T-helper 2 cell treated with Interferon-gamma antibody and Interleukin-4, amounts not matched to agents 5 μg/mL and 100 μg/mL, for 36 hours (primary cell): Measurements from ENCODE around the gene LMNA.
"Not testable (repeated sequence)": the region's sequence is repeated elsewhere in the genome, so short reads cannot be mapped to it uniquely, and the experiment has no call there.

ENCODE experiments used
- DNase-seq: peaks from one replicate; pipeline ENCODE4 v3.0.0; 2021; ENCODE audit warnings: low spot score
- H3K27ac Mint-ChIP-seq: one replicate; pipeline ENCODE4 v1.8.0; 2021; ENCODE audit warnings: mild to moderate bottlenecking, mixed read lengths
- H3K27me3 Mint-ChIP-seq: one replicate; pipeline ENCODE4 v1.8.0; 2021; ENCODE audit warnings: low read depth, mixed read lengths
- H3K36me3 Mint-ChIP-seq: one replicate; pipeline ENCODE4 v1.8.0; 2021; ENCODE audit warnings: low read depth, mixed read lengths
- H3K4me1 Mint-ChIP-seq: one replicate; pipeline ENCODE4 v1.8.0; 2021; ENCODE audit warnings: low read depth, mixed read lengths
- H3K4me3 Mint-ChIP-seq: one replicate; pipeline ENCODE4 v1.8.0; 2022; ENCODE audit warnings: mild to moderate bottlenecking, moderate library complexity, mixed read lengths
- H3K9me3 Mint-ChIP-seq: one replicate; pipeline ENCODE4 v1.8.0; 2021; ENCODE audit warnings: mixed read lengths

The LMNA gene

DNA sequence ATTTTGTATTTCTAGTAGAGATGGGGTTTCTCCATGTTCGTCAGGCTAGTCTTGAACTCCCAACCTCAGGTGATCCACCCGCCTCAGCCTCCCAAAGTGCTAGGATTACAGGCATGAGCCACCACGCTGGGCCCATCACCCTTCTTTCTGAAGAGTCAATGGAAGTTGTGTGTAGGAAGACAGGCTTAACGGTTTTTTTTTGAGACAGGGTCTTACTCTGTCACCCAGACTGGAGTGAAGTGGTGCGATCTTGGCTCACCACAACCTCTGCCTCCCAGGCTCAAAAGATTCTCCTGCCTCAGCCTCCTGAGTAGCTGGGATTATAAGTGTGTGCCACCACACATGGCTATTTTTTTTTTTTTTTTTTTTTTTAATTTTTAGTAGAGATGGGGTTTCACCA, 2.2 kb downstream of the LMNA start:
- not testable (repeated sequence) for H3K27ac Mint-ChIP-seq, H3K36me3 Mint-ChIP-seq, H3K27me3 Mint-ChIP-seq, DNase-seq, H3K9me3 Mint-ChIP-seq
- H3K4me3 Mint-ChIP-seq = peak overlapping the region; percentile 96
- peaks cover 45% of the 10 kb centered on the region for H3K4me1 Mint-ChIP-seq

DNA sequence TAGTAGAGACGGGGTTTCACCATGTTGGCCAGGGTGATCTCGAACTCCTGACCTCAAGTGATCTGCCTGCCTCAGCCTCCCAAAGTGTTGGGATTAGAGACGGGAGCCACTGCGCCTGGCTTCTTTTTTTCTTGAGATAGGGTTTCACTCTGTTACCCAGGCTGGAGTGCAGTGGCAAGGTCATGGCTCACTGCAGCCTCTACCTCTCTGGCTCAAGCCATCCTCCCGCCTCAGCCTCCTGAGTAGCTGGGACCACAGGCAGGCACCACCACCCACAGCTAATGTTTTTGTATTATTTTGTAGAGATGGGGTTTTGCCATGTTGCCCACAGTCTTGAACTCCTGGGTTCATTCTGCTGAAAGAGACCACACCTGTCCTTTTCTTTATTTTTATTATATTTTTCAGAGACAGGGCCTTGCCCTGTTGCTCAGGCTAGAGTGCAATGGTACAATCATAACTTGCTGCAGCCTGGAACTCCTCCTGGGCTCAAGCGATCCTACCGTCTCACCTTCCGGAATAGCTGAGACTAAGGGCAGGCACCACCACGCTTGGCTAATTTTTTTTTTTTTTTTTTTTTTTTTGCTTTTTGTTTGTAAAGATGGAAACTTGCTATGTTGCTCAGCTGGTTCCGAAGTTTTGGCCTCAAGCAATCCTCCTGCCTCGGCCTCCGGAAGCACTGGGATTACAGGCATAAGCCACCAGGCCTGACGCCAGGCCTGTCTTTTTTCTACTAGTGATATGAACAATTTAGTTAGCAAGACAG, 3.1 kb downstream of the LMNA start:
- DNase-seq = no peak
- H3K4me1 Mint-ChIP-seq = peaks cover 46% of the 10 kb centered on the region
- H3K9me3 Mint-ChIP-seq = no peaks in the 10 kb centered on the region
- H3K36me3 Mint-ChIP-seq = peaks cover 8% of the 10 kb centered on the region
- H3K27ac Mint-ChIP-seq = no peak overlapping the region
- no peaks in the 10 kb centered on the region for H3K27me3 Mint-ChIP-seq
- H3K4me3 Mint-ChIP-seq = peak overlapping the region; percentile 15

DNA sequence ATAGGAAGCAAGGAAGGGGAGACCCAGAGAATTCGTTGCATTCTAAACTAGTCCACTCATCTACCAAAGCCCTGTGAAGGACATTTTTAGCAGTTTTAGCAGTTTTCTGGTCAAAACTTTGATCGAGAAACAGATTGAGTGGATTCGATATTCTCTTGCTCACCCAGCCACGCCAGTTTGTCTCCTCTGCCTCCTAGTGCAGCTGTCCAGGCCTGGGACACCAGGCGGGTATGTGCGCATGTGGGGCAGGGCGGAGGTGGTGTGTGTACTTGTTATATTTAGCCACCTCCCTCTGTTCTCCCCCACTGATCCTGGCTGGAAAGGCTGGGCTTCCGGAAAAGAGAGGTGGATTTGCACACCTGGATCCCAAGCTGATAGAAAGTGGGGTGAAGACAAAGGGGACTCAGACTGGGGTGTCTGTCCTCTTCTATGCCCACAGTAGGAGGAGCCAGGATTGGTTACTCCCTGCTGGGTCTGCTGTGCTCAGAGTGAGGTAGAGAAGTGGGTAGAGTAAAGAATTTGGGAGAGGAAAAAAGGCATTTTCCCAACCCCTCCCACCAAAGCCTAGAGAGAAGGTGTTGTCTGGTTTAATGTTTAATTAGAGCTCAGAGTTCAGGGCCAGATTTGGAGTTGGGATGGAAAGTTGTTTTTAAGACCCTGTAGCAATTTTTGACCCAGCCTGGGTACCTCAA, 3.8 kb downstream of the LMNA start:
- no peaks in the 10 kb centered on the region for H3K27me3 Mint-ChIP-seq
- peak overlapping the region; percentile 44 for H3K4me3 Mint-ChIP-seq
- peaks cover 8% of the 10 kb centered on the region for H3K36me3 Mint-ChIP-seq
- H3K9me3 Mint-ChIP-seq = no peaks in the 10 kb centered on the region
- H3K27ac Mint-ChIP-seq = no peak overlapping the region
- peaks cover 54% of the 10 kb centered on the region for H3K4me1 Mint-ChIP-seq
- no peak for DNase-seq

DNA sequence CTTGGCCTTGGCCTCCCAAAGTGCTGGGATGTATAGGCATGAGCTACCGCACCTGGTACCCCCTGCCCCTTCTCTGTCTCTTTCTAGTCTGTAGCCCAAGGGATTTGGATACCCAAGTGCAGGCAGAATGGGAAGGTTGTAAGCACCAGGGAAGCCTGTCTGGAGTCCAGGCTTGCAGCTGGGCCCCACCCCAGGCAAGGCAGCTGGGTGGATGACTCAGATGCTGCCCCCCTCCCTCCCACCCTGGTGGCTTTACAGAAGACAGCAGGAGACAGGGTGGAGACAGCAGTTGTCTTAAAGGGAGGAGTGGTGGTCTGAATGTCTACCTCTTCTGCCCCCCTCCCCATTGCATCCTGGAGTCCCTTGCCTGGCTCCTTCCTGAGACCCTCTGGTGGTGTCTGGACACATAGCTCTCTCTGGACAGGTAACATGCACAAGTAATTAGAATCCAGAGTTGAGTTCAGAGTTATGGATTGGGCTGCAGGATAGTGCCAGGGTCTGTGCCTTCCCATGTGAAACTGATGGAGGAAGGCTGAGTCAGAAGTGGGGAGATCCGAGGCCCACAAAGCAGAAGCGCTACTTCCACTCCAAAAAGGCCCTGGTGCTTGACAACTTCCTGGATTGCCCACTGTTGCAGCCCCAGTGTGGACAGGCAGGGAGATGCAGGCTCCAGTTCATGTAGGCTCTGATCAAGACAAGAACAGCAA, 5.1 kb downstream of the LMNA start:
- DNase-seq = no peak
- H3K9me3 Mint-ChIP-seq = no peaks in the 10 kb centered on the region
- H3K4me3 Mint-ChIP-seq = no peak overlapping the region
- H3K36me3 Mint-ChIP-seq = peaks cover 8% of the 10 kb centered on the region
- peak overlapping the region; percentile 31 for H3K27ac Mint-ChIP-seq
- no peaks in the 10 kb centered on the region for H3K27me3 Mint-ChIP-seq
- peaks cover 57% of the 10 kb centered on the region for H3K4me1 Mint-ChIP-seq

DNA sequence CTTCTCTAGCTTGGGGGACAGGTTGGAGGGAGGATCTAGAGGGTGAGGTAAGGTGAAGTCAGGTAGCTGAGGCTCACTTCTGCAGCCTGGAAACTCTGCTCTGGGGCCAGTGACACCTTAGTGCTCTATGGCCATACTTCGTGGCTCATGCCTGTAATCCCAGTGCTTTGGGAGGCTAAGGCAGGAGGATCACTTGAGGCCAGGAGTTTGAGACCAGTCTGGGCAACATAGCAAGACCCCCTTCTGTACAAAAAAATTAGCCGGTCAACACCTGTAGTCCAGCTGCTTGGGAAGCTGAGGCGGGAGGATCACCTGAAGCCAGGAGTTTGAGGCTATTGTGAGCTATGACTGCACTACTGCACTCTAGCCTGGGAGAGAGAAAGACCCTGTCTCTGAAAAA, 5.8 kb downstream of the LMNA start:
- peaks cover 8% of the 10 kb centered on the region for H3K36me3 Mint-ChIP-seq
- H3K27ac Mint-ChIP-seq = peak overlapping the region; percentile 31
- H3K4me1 Mint-ChIP-seq = peaks cover 59% of the 10 kb centered on the region
- no peaks in the 10 kb centered on the region for H3K27me3 Mint-ChIP-seq
- H3K4me3 Mint-ChIP-seq = no peak overlapping the region
- no peaks in the 10 kb centered on the region for H3K9me3 Mint-ChIP-seq
- no peak for DNase-seq

DNA sequence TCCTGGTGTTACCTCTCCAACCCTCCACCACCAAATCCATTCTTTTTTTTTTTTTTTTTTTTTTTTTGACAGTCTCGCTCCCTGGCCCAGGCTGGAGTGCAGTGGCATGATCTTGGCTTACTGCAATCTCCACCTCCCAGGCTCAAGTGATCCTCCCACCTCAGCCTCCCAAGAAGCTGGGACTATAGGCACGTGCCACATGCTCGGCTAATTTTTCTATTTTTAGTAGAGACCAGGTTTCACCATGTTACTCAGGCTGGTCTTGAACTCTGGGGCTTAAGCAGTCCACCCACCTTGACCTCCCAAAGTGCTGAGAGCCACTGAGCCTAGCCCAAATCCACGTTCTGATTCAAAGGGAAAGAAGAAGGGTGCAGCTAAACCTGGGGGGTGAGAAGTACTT, 6.5 kb downstream of the LMNA start:
- not testable (repeated sequence) for DNase-seq, H3K27ac Mint-ChIP-seq, H3K9me3 Mint-ChIP-seq, H3K27me3 Mint-ChIP-seq, H3K4me3 Mint-ChIP-seq, H3K36me3 Mint-ChIP-seq
- peaks cover 60% of the 10 kb centered on the region for H3K4me1 Mint-ChIP-seq

DNA sequence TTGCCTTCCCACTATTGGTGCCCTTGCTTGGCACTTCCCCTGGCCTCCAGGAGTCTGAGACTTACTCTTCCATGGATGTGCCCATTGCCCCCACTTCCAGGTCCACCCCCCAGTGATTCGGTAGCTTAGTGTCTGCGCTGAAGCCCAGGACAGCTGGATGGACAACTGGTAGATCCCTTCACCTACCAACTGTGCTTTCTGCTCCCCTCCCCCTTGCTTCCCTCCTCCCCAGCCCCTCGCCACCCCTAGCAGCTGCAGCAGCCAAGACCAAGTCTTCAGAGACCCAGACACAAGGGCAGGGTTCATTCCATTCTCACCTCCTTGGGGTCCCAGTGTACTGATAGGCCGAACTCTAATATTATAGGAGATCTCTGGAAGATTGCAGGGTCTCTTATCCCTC, 6.9 kb downstream of the LMNA start:
- Mint-ChIP-seq H3K27ac (no peak overlapping the region), H3K4me1 (peaks cover 60% of the 10 kb centered on the region), H3K27me3 (no peaks in the 10 kb centered on the region), H3K4me3 (no peak overlapping the region), H3K36me3 (peaks cover 4% of the 10 kb centered on the region), H3K9me3 (no peaks in the 10 kb centered on the region)
- no peak for DNase-seq

DNA sequence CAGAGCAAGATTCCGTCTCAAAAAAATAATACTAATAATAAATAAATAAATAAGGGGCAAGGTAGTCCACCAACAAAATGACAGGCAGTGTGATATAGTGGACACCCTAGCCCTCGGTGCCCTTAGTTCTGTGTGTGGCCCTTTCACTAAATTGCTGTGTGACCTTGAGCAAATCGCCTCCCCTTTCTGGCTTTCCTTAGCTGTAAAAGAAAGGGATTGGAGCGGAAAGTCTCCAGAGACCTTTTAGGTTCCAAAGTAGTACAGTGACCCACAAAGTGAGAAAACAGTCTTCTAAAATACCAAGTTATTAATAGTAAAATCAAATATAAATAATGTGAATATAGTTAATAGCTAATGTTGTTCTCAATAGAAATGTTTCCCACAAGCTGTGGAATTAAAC, 7.6 kb downstream of the LMNA start:
- Mint-ChIP-seq H3K36me3 (peaks cover 4% of the 10 kb centered on the region), H3K4me1 (peaks cover 61% of the 10 kb centered on the region), H3K27me3 (no peaks in the 10 kb centered on the region), H3K9me3 (no peaks in the 10 kb centered on the region), H3K4me3 (no peak overlapping the region), H3K27ac (no peak overlapping the region)
- no peak for DNase-seq

DNA sequence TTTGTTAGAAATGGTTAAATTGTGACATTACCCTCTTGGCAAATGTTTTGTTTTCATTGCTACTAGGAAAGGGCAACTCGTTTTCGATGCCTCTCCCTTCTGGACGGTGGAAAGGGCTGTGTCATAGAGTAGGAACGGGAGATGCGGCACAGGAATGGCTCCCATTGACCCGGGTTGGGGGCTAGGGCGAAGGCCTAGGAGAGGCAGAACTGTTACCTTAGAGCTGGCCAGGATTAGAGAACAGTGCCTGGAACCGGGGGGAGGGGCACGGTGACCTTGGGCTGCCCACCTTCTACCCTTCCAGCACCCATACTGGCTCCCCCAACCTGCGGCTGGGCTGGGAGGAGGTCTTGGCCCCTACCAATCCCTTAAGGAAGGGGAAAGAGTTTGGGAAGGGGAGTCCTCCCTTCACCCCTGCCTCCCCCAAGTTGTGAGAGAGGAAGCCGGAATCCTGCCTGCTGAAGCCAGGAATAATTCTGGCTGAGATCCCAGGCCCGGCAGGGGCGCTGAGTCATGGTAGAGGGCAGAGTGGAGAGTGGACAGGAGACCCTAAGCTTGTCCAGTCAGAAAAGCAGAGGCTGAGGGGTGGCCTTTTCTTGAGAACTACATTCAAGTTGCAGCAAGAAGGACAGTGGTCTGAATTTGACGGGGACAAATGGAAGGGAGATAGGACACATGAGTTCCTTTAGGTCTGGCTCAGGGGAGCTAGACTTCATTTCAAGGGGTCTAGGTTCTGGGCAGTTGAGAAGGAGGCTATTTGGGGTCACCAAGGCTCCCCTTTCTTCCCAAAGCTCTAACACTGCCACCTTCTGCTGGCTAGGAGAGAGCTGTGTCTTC, 8.2 kb downstream of the LMNA start:
- Mint-ChIP-seq H3K27me3 (no peaks in the 10 kb centered on the region), H3K27ac (peak overlapping the region; percentile 86)

DNA sequence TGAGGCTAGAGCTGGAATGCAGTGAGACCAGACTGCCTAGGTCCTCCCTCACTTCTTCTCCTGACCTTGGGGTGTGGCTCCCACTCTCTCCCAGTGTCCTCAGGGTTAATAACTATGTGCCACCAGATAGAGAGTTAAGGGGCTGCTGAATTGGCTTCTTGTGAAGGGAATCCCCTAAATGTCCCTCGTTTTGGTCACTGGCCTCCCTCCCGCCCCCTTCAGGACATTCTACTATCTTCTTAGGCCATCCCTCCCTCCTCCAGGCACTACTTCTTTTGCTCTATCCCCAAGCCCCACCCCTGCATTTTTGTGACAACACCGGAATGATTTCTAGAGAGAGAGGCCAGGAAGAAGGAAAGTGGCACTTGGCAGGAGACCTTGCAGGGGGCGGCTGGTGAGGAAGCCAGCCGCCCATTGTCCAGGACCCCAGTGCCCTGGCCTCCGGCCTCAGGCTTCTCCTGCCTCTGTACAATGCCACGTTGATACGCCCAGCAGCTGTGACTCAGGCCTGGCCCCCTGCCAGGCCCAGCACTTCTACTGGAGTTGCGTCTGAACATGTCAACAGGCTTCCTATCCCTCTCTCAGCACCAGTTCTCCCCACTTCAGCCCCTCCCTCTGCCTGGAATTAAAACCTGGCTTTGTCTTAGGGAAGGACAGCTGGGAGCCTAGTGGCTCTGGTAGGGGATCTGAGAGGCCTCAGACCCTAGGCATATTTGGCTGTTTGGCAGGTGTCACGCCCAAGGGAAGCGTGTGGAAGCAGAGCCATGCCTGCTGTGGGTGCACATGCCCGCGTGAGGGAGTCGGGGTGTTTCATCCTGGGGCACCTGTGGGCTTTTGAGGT, 9.1 kb downstream of the LMNA start:
- Mint-ChIP-seq H3K36me3 (peaks cover 4% of the 10 kb centered on the region), H3K27ac (peak overlapping the region; percentile 86), H3K4me1 (peaks cover 69% of the 10 kb centered on the region), H3K27me3 (no peaks in the 10 kb centered on the region), H3K9me3 (no peaks in the 10 kb centered on the region), H3K4me3 (peak overlapping the region; percentile 54)
- DNase-seq = peak; percentile 38

More for the DNA sequence above, 8.2 kb downstream of the LMNA start:
- DNase-seq = no peak
- Mint-ChIP-seq H3K36me3 (peaks cover 4% of the 10 kb centered on the region), H3K4me1 (peaks cover 67% of the 10 kb centered on the region), H3K9me3 (no peaks in the 10 kb centered on the region), H3K4me3 (peak overlapping the region; percentile 54)

DNA sequence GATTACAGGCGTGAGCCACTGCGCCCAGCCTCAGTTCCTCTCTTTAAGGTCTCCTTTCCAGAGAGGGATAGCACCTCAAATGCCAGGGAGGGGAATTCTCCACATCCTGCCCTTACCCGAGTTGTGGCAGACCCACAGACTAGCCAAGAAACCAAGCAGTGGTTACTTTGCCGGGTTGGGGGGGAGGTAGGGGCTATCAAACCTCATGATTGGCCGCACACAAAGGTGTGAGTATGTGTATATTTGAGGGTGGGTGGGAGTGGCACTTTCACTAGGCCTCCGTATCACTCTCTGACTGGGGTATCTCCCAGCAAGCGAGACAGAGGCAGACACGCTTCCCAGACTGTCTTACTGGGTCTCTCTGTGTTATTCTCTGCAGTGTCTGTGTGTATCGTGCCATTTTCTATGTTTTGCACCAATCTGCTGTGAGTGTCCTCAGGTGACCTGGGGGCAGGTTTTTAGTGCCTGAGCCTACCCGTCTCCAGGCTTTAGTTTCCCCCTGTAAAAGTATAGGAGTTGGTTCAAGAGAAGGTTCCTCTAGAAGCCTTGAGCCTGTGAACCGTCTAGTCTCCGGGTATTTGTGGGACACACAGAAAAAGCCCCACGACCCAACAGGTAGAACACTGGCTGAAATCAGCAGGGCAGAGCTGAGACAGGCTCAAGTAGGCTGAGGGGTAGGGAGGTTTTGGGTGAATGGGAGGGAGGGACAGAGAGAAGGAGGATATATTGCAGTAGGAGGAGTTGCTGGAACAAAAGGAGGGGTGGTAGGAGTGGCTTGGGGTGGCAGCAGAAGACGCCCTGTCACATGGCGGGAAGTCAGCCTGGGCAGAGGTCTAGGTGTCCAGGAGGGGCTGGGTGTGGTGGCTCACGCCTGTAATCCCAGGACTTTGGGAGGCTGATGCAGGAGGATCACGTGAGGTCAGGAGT, 10.3 kb downstream of the LMNA start:
- Mint-ChIP-seq H3K4me3 (peak overlapping the region; percentile 63), H3K4me1 (peaks cover 76% of the 10 kb centered on the region), H3K27me3 (no peaks in the 10 kb centered on the region), H3K36me3 (peaks cover 2% of the 10 kb centered on the region), H3K9me3 (no peaks in the 10 kb centered on the region), H3K27ac (peak overlapping the region; percentile 86)
- DNase-seq = no peak

DNA sequence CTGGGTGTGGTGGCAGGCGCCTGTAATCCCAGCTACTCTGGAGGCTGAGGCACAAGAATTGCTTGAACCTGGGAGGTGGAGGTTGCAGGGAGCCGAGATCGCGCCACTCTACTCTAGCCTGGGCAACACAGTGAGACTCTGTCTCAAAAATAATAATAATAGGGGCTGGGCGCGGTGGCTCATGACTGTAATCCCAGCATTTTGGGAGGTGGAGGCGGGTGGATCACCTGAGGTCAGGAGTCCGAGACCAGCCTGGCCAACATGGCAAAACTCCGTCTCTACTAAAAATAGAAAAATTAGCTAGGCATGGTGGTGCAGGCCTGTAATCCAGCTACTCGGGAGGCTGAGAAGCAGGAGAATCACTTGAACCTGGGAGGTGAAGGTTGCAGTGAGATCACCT, 11.0 kb downstream of the LMNA start:
- Mint-ChIP-seq H3K27ac (peak overlapping the region; percentile 86), H3K4me1 (peaks cover 78% of the 10 kb centered on the region)
- not testable (repeated sequence) for H3K36me3 Mint-ChIP-seq, H3K9me3 Mint-ChIP-seq, H3K27me3 Mint-ChIP-seq, DNase-seq, H3K4me3 Mint-ChIP-seq
